ENCODE data around the gene SUMF2. TPM values are rescaled to one million over a fixed set of nuclear protein-coding genes. Genes with fewer than 3 reads are reported as not detected.

SUMF2 gene
- 130 and 163 TPM in 2 replicates for total RNA-seq

DNA sequence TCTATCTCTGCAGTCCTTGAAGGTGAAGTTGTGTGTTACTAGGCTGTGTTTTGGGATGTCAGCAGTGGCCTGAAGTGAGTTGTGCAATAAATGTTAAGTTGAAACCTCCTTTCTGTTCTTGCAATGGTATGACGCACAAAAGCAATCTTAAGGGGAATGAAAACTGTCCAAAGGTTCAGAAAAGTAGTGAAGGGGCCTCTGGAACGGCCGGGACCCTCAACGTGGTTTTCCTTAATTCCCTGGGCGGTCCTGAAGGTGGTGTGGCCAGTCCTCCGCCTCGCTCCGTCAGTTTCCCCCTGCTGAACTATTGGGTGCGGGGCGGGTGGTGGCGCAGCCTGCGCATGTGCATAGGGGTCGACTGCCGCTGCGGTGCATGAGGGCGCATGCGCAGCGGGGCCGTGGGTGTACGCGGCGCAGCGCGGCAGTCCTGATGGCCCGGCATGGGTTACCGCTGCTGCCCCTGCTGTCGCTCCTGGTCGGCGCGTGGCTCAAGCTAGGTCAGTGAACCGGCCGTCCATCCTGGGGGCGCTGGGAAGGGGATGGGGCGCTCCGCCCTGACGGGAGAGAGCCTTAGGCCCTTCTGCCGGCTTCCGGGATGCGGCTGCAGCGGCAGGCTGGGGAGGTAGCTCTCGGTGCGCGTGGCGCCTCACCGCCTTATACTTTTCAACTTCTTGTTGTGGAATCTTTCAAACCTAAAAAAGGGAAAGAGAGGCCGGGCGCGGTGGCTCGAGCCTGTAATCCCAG lies at the start of gene SUMF2:
Gene SUMF2 (plus strand): TSS at position 405 of the 744 bp plus-strand sequence. CDS start 26 bp downstream, at position 431.

DNA sequence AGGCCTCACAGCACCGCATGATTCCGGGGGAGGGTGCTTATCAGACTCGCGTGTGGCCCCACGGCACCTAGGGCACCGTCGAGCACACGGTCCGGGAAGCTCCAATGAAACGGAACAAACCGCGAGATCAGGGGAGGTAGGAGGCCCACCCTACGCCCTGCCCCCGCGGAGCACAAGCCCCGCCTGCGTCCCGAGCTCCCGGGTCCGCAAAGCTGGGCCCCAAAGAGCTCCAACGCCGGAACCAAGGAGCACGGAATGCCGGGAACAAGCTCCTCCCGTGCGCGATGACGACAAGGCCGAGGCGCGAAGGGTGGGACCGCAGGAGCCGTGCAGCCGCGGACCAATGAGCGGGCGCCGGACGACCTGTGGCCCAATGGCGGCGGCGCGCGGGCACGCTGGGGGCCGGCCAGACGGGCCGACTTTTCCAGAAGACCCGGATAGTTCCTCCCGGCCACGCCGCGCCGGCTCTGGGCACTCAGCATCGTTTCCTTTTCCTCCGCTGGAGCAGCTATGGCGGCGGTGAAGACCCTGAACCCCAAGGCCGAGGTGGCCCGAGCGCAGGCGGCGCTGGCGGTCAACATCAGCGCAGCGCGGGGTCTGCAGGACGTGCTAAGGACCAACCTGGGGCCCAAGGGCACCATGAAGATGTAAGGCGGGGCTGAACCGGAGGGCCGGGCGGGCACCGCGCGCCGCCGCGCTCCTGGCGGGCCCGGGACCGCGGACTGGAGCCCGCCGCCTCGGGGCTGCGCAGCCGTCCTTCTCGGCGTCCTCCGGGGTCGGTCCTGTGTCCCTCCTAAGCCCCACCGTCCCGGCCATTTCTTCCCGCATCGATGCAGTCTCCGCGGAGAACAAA lies 12.5 kb upstream of the SUMF2 start, which contains the start of the genes CCT6A and PSPH:
Gene CCT6A (plus strand): TSS at position 427 of the 853 bp plus-strand sequence. CDS start 84 bp downstream, at position 511.
Gene PSPH (minus strand): TSS at position 106 of the 853 bp plus-strand sequence. CDS start 30,232 bp downstream, outside the sequence.

DNA sequence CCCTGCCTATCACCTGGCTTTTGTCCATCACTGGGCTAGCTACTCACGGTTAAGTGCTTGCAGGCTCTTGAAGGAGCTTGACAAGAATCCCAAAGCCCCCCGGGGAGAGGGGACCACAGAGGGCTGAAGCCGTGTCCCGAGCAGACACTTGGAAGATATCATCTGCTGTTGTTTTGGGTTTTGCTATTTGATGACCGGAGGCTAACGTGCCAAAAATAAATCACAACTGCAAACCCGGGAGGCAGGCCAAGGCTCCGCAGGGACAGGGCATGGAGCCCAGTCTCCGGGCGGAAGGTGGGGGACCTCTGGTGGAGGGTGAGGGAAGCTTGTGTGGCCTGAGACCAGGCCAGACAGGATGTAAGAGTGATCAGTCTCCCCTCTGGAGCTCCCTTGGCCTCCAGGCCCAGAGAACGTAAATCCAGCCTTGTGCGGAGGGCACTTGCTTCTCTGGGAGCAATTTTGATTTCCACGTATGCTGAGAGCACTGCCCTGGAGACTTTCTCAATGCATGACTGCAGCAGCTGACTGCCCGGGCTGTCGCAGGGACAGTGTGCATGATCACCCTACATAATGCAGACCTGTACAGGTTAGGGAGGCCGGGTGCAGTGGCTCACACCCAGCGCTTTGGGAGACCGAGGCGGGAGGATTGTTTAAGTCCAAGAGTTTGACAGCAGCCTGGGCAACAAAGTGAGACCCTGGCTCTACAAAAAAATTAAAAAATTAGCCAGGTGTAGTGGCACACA lies 28.9 kb downstream of the SUMF2 start, which contains the start of gene PHKG1:
Gene PHKG1 (minus strand): TSS at position 164 of the 743 bp plus-strand sequence. CDS start 4,011 bp downstream, outside the sequence.

DNA sequence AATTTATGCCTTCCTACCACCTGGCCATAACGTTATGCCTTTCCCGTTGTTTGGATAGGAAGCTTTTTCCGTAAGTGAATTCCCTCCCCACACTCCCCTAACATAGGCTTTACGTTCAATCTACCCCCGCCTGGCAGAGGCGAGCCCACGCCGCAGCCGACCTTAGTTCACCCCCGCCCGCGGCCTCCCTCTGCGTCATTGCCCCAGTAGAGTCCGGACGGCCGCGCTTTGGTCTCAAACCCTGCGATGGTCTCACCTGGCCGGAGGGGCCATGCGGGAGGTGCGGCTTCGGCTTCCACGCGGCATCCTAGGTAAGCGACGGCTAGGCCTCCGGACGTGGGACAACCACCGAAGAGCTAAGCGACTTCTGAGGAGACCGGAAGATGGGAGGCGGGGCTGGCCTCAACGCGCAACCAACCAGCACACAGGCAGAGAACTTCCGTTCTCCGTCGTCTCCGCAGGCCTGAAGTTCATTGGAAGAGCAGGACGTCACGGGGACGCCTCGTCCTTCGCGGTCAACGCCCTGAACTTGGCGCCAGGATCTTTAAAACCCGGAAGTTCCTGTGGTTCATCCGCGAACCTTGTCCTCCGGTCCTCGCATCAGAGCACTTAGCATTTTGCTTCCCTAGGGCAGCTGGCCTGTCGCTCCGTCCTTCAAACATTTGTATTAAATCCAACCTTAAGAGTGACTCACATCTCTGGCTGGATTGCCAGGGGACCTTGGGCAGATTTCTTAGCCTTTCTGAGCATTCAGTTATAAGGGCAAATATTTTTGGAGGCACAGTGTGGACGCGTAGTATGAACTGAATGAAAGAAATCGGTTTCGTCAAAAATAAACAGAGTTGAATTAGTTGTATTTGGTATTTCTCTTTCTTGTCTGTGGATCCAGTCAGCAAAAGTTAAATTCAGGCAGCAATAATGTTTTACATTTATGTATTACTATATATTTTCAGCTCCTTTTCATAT lies 42.3 kb downstream of the SUMF2 start, which contains the start of gene CHCHD2:
Gene CHCHD2 (minus strand): TSS at position 369 of the 966 bp plus-strand sequence. CDS start 63 bp downstream, at position 306.

DNA sequence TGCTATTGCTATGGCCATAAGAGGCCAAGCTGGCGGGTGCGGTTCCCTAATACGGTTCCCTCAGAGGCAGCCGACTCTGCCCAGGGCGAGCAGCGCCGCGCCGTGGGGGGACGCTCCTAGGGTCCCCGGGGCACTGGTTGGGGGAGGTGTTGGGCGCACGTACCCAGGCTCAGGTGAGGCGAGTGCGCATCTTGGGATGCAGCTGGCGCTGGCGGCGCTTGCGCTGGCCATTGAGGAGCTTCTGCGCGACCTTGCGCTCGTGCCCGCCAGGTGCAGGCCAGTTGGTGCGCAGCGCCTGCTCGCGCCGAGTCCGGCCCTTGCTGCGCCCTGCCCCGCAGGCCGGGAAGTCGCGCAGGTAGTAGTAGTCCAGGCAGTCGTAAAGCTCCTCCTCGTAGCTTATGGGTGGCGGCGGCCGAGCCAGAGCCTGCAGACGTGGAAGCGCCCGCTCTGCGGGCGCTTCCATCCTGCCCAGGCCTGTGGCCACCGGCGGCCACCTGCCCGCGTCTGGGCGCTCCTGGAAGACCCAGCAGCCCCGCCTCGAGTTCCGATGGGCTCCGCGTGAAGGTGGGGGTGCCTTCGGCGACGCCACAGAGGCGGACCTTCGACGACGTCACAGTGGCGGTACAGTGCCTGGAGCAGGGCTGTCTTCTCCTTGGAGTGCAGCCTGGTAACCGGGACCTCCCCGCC lies 51.9 kb downstream of the SUMF2 start, which contains the start of gene NUPR2:
Gene NUPR2 (minus strand): TSS at position 566 of the 687 bp plus-strand sequence. CDS start 103 bp downstream, at position 463.

Other genes with a start within 250 kb of the SUMF2 start
- gene SEPTIN14, start 201.5 kb upstream of the SUMF2 start, total RNA-seq, result not detected in 2 replicates
- gene ZNF713, start 176.8 kb upstream of the SUMF2 start, total RNA-seq, result 0.77 and 2.7 TPM in 2 replicates
- 12.0 and 12.9 TPM in 2 replicates for gene MRPS17, start 112.4 kb upstream of the SUMF2 start, total RNA-seq
- gene NIPSNAP2, start 99.7 kb upstream of the SUMF2 start, total RNA-seq, result 35.8 and 55.8 TPM in 2 replicates
- 38.5 and 69.6 TPM in 2 replicates for gene PSPH, start 12.8 kb upstream of the SUMF2 start, total RNA-seq
- gene CCT6A, start 12.5 kb upstream of the SUMF2 start, total RNA-seq, result 76.1 and 92.5 TPM in 2 replicates
- gene PHKG1, start 28.7 kb downstream of the SUMF2 start, total RNA-seq, result 0.09 and 0.12 TPM in 2 replicates
- 339 and 391 TPM in 2 replicates for gene CHCHD2, start 42.2 kb downstream of the SUMF2 start, total RNA-seq
- not detected in 2 replicates for gene NUPR2, start 52.1 kb downstream of the SUMF2 start, total RNA-seq